ENCODE data around the gene CRADD. TPM values are rescaled to one million over a fixed set of nuclear protein-coding genes. Genes with fewer than 3 reads are reported as not detected.
"Not testable (repeated sequence)": the region's sequence is repeated elsewhere in the genome, so short reads cannot be mapped to it uniquely, and the experiment has no call there.

Gene CRADD
- total RNA-seq (17.1 TPM), polyA plus RNA-seq (13.9 TPM)
- long read RNA-seq, donor 1 = 0 reads
- long read RNA-seq, donor 2 = 0 reads
- long read RNA-seq, donor 3, transcript CRADD-201 (3 exons, 1,169 nt) = major isoform, 13 of 14 reads
- long read RNA-seq, donor 3, partial matches to known transcripts = 0 of 14 reads
- long read RNA-seq, donor 3, other reads (novel, unspliced or antisense) = 0 of 14 reads
- long read RNA-seq, donor 4, partial matches to known transcripts = 0 of 3 reads
- long read RNA-seq, donor 4, other reads (novel, unspliced or antisense) = 0 of 3 reads
- long read RNA-seq, donor 5, transcript CRADD-201 (3 exons, 1,169 nt) = major isoform, 16 of 18 reads
- long read RNA-seq, donor 5, partial matches to known transcripts = 0 of 18 reads
- long read RNA-seq, donor 5, other reads (novel, unspliced or antisense) = 0 of 18 reads
- long read RNA-seq, donor 6, partial matches to known transcripts = 0 of 3 reads
- long read RNA-seq, donor 6, other reads (novel, unspliced or antisense) = 0 of 3 reads
- long read RNA-seq, donor 7, transcript CRADD-201 (3 exons, 1,169 nt) = major isoform, 5 of 5 reads
- long read RNA-seq, donor 7, partial matches to known transcripts = 0 of 5 reads
- long read RNA-seq, donor 7, other reads (novel, unspliced or antisense) = 0 of 5 reads
- long read RNA-seq, donor 8, partial matches to known transcripts = 0 of 4 reads
- long read RNA-seq, donor 8, other reads (novel, unspliced or antisense) = 0 of 4 reads
- long read RNA-seq, donor 9, transcript CRADD-201 (3 exons, 1,169 nt) = major isoform, 9 of 15 reads
- long read RNA-seq, donor 9, partial matches to known transcripts = 5 of 15 reads
- long read RNA-seq, donor 9, other reads (novel, unspliced or antisense) = 0 of 15 reads
- long read RNA-seq, donor 10, transcript CRADD-201 (3 exons, 1,169 nt) = major isoform, 6 of 6 reads
- long read RNA-seq, donor 10, partial matches to known transcripts = 0 of 6 reads
- long read RNA-seq, donor 10, other reads (novel, unspliced or antisense) = 0 of 6 reads

GRCh38 chr12:93677195-93678064, at the start of gene CRADD:
CRADD (plus strand) TSS chr12:93677375.
- Histone ChIP-seq H3K36me3 (ENCODE audit: control insufficient read depth in 2 of 2, insufficient read depth in 2 of 2, low read length in 1 of 2) (no peaks in the 10 kb centered on the region), H3K4me1 (ENCODE audit: control insufficient read depth in 2 of 2, insufficient read depth in 2 of 2, low read length in 2 of 2) (peaks cover 2 to 19% of the 10 kb centered on the region in 2 donors), H3K4me3 (ENCODE audit: low read length in 2 of 2) (peak within 1 kb of the TSS; percentile 71 to 82), H3K27me3 (ENCODE audit: control insufficient read depth in 2 of 2, insufficient read depth in 1 of 2, low read length in 1 of 2) (no peaks in the 10 kb centered on the region), H3K27ac (ENCODE audit: low read depth in 1 of 2, low read length in 1 of 2) (peak within 1 kb of the TSS; percentile 99), H3K9me3 (ENCODE audit: control insufficient read depth in 2 of 2, insufficient read depth in 1 of 2, low read length in 1 of 2) (no peaks in the 10 kb centered on the region)
- WGBS = under 1% methylated on average over 41 of the region's 41 CpGs
- peak; percentile 89 to 100 (median 97) for DNase-seq (ENCODE audit: low read depth in 6 of 9, low spot score in 9 of 9)

DNA sequence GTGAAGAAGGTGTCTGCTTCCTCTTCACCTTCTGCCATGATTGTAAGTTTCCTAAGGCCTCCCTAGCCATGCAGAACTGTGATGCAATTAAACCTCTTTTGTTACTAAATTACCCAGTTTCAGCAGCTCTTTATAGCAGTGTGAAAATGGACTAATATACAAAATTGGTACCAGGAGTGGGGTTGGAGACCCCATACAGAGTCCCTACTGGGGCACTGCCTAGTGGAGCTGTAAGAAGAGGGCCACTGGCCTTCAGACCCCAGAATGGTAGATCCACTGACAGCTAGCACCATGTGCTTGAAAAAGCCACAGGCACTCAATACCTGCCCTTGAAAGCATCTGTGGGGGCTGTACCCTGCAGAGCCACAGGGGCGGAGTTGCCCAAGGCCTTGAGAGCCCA, 44.8 kb upstream of the CRADD start:
- peaks cover 1 to 4% of the 10 kb centered on the region in 2 donors for H3K9me3 ChIP-seq (ENCODE audit: control insufficient read depth in 2 of 2, insufficient read depth in 1 of 2, low read length in 1 of 2)
- no peak for DNase-seq (ENCODE audit: low read depth in 6 of 9, low spot score in 9 of 9)
- H3K36me3 ChIP-seq (ENCODE audit: control insufficient read depth in 2 of 2, insufficient read depth in 2 of 2, low read length in 1 of 2) = no peaks in the 10 kb centered on the region
- H3K4me1 ChIP-seq (ENCODE audit: control insufficient read depth in 2 of 2, insufficient read depth in 2 of 2, low read length in 2 of 2) = no peaks in the 10 kb centered on the region
- no peak overlapping the region for H3K27ac ChIP-seq (ENCODE audit: low read depth in 1 of 2, low read length in 1 of 2)
- H3K27me3 ChIP-seq (ENCODE audit: control insufficient read depth in 2 of 2, insufficient read depth in 1 of 2, low read length in 1 of 2) = no peaks in the 10 kb centered on the region
- no peak overlapping the region for H3K4me3 ChIP-seq (ENCODE audit: low read length in 2 of 2)
- WGBS = 100% methylated on average over 1 of the region's 1 CpG

- DNase-seq (ENCODE audit: low read depth in 6 of 9, low spot score in 9 of 9) = no peak
- WGBS = 95% methylated on average over 3 of the region's 3 CpGs
Measured at GRCh38 chr12:93634416-93634815, 42.8 kb upstream of the CRADD start.

GRCh38 chr12:93636708-93637107, 40.5 kb upstream of the CRADD start:
- Histone ChIP-seq H3K27ac (ENCODE audit: low read depth in 1 of 2, low read length in 1 of 2) (no peak overlapping the region), H3K9me3 (ENCODE audit: control insufficient read depth in 2 of 2, insufficient read depth in 1 of 2, low read length in 1 of 2) (peaks cover 1 to 4% of the 10 kb centered on the region in 2 donors), H3K36me3 (ENCODE audit: control insufficient read depth in 2 of 2, insufficient read depth in 2 of 2, low read length in 1 of 2) (no peaks in the 10 kb centered on the region), H3K4me3 (ENCODE audit: low read length in 2 of 2) (no peak overlapping the region), H3K27me3 (ENCODE audit: control insufficient read depth in 2 of 2, insufficient read depth in 1 of 2, low read length in 1 of 2) (no peaks in the 10 kb centered on the region), H3K4me1 (ENCODE audit: control insufficient read depth in 2 of 2, insufficient read depth in 2 of 2, low read length in 2 of 2) (no peaks in the 10 kb centered on the region)
- DNase-seq (ENCODE audit: low read depth in 6 of 9, low spot score in 9 of 9) = no peak
- WGBS = 85% methylated on average over 2 of the region's 2 CpGs

More at GRCh38 chr12:93634416-93634815, 42.8 kb upstream of the CRADD start:
- no peak overlapping the region for H3K27ac ChIP-seq (ENCODE audit: low read depth in 1 of 2, low read length in 1 of 2)
- H3K36me3 ChIP-seq (ENCODE audit: control insufficient read depth in 2 of 2, insufficient read depth in 2 of 2, low read length in 1 of 2) = no peaks in the 10 kb centered on the region
- no peaks in the 10 kb centered on the region for H3K27me3 ChIP-seq (ENCODE audit: control insufficient read depth in 2 of 2, insufficient read depth in 1 of 2, low read length in 1 of 2)
- no peak overlapping the region for H3K4me3 ChIP-seq (ENCODE audit: low read length in 2 of 2)
- peaks cover 1 to 4% of the 10 kb centered on the region in 2 donors for H3K9me3 ChIP-seq (ENCODE audit: control insufficient read depth in 2 of 2, insufficient read depth in 1 of 2, low read length in 1 of 2)
- H3K4me1 ChIP-seq (ENCODE audit: control insufficient read depth in 2 of 2, insufficient read depth in 2 of 2, low read length in 2 of 2) = no peaks in the 10 kb centered on the region

- Histone ChIP-seq H3K27ac (ENCODE audit: low read depth in 1 of 2, low read length in 1 of 2) (no peak overlapping the region), H3K4me1 (ENCODE audit: control insufficient read depth in 2 of 2, insufficient read depth in 2 of 2, low read length in 2 of 2) (no peaks in the 10 kb centered on the region), H3K9me3 (ENCODE audit: control insufficient read depth in 2 of 2, insufficient read depth in 1 of 2, low read length in 1 of 2) (no peaks in the 10 kb centered on the region), H3K36me3 (ENCODE audit: control insufficient read depth in 2 of 2, insufficient read depth in 2 of 2, low read length in 1 of 2) (no peaks in the 10 kb centered on the region), H3K27me3 (ENCODE audit: control insufficient read depth in 2 of 2, insufficient read depth in 1 of 2, low read length in 1 of 2) (no peaks in the 10 kb centered on the region), H3K4me3 (ENCODE audit: low read length in 2 of 2) (no peak overlapping the region)
- DNase-seq (ENCODE audit: low read depth in 6 of 9, low spot score in 9 of 9) = no peak
- 98% methylated on average over 2 of the region's 2 CpGs for WGBS
Measured at GRCh38 chr12:93638095-93638494, 39.1 kb upstream of the CRADD start.

DNA sequence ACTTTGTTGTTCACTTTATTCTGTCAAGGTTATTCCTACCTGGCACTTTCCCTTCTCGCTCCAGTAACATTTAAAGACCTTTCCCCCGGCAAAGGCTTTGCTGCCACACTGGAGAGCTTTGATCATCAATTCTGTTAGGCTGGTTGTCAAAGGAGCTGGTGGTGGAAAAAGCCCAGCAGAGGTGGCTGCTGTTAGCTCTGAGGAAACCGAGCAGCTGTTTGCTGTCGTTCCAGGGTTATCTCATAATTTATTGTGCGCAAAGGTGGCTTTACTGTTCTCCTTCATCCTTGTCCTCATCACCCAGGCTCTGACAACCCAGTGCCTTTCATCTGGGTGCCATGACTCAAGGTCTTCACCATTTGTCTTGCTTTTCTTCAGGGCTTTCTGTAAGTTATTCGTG, 38.2 kb upstream of the CRADD start:
- Histone ChIP-seq H3K4me1 (ENCODE audit: control insufficient read depth in 2 of 2, insufficient read depth in 2 of 2, low read length in 2 of 2) (no peaks in the 10 kb centered on the region), H3K27ac (ENCODE audit: low read depth in 1 of 2, low read length in 1 of 2) (no peak overlapping the region), H3K4me3 (ENCODE audit: low read length in 2 of 2) (no peak overlapping the region), H3K9me3 (ENCODE audit: control insufficient read depth in 2 of 2, insufficient read depth in 1 of 2, low read length in 1 of 2) (no peaks in the 10 kb centered on the region), H3K36me3 (ENCODE audit: control insufficient read depth in 2 of 2, insufficient read depth in 2 of 2, low read length in 1 of 2) (no peaks in the 10 kb centered on the region), H3K27me3 (ENCODE audit: control insufficient read depth in 2 of 2, insufficient read depth in 1 of 2, low read length in 1 of 2) (no peaks in the 10 kb centered on the region)
- 90% methylated on average over 6 of the region's 6 CpGs for WGBS
- DNase-seq (ENCODE audit: low read depth in 6 of 9, low spot score in 9 of 9) = no peak

GRCh38 chr12:93639406-93639805, 37.8 kb upstream of the CRADD start:
- H3K9me3 ChIP-seq (ENCODE audit: control insufficient read depth in 2 of 2, insufficient read depth in 1 of 2, low read length in 1 of 2) = no peaks in the 10 kb centered on the region
- no peaks in the 10 kb centered on the region for H3K4me1 ChIP-seq (ENCODE audit: control insufficient read depth in 2 of 2, insufficient read depth in 2 of 2, low read length in 2 of 2)
- H3K27ac ChIP-seq (ENCODE audit: low read depth in 1 of 2, low read length in 1 of 2) = no peak overlapping the region
- no peak overlapping the region for H3K4me3 ChIP-seq (ENCODE audit: low read length in 2 of 2)
- H3K36me3 ChIP-seq (ENCODE audit: control insufficient read depth in 2 of 2, insufficient read depth in 2 of 2, low read length in 1 of 2) = no peaks in the 10 kb centered on the region
- no peaks in the 10 kb centered on the region for H3K27me3 ChIP-seq (ENCODE audit: control insufficient read depth in 2 of 2, insufficient read depth in 1 of 2, low read length in 1 of 2)
- DNase-seq (ENCODE audit: low read depth in 6 of 9, low spot score in 9 of 9) = no peak
- 97% methylated on average over 2 of the region's 2 CpGs for WGBS

- not testable (repeated sequence) for H3K4me1 ChIP-seq (ENCODE audit: control insufficient read depth in 2 of 2, insufficient read depth in 2 of 2, low read length in 2 of 2); H3K27me3 ChIP-seq (ENCODE audit: control insufficient read depth in 2 of 2, insufficient read depth in 1 of 2, low read length in 1 of 2); H3K36me3 ChIP-seq (ENCODE audit: control insufficient read depth in 2 of 2, insufficient read depth in 2 of 2, low read length in 1 of 2); H3K4me3 ChIP-seq (ENCODE audit: low read length in 2 of 2); H3K27ac ChIP-seq (ENCODE audit: low read depth in 1 of 2, low read length in 1 of 2); H3K9me3 ChIP-seq (ENCODE audit: control insufficient read depth in 2 of 2, insufficient read depth in 1 of 2, low read length in 1 of 2); DNase-seq (ENCODE audit: low read depth in 6 of 9, low spot score in 9 of 9)
- WGBS = 99% methylated on average over 10 of the region's 26 CpGs
Measured at GRCh38 chr12:93641380-93641779, 35.8 kb upstream of the CRADD start.

All from thymus (tissue), 14 donors.